HCT116 (cell line): ENCODE measurements around the gene PBX1. TPM values are rescaled to one million over a fixed set of nuclear protein-coding genes. Genes with fewer than 3 reads are reported as not detected.

Experiments used
- ATAC-seq: fragments of 200-7000 bp; cut with Tn5 transposase; 2 replicates; pipeline ENCODE4 v1.9.1; 2020; ENCODE audit warnings: mild to moderate bottlenecking, moderate library complexity
- BruUV-seq: library from RNA; stranded (reverse); fragments of 400-500 nt; replicated peaks from 2 replicates; lab custom pipeline; 2021; lab: Mats Ljungman, UMichigan
- CTCF ChIA-PET: fragments of 300-600 bp; sonication (Branson Sonifier 250); formaldehyde crosslinking; loops from one replicate; lab custom pipeline; 2021; ENCODE audit warnings: antibody characterized with exemption; lab: Charles Lee
- POLR2A ChIA-PET: fragments of 300-600, 350-600 bp; sonication (Branson Sonifier 250); formaldehyde crosslinking; loops from one replicate; lab custom pipeline; 2021; ENCODE audit warnings: antibody characterized with exemption; lab: Charles Lee
- RAD21 ChIA-PET, 2 experiments: fragments of 300-600 bp; sonication (Branson Sonifier 250); formaldehyde crosslinking; loops; one replicate each; lab custom pipeline; 2023; ENCODE audit warnings: low total read pairs in 2 of 2; ENCODE audit not compliant: uncharacterized antibody in 2 of 2, unreplicated experiment in 2 of 2, low non-redundant PET in 1 of 2; lab: Charles Lee
- DNase-seq: peaks from one replicate; pipeline ENCODE4 v3.0.0-alpha.2; 2010; ENCODE audit warnings: low read depth, low spot score
- H2AFZ ChIP-seq: fragments of 200-600 bp; shearing (Covaris generic), sonication (generic); 2 replicates; pipeline ENCODE4 v1.6.1; 2017; ENCODE audit warnings: low read depth, mixed run types, mixed read lengths, antibody characterized with exemption, low read length; ENCODE audit not compliant: poor library complexity, severe bottlenecking
- H3K27ac ChIP-seq: 2 replicates; pipeline ENCODE4 v1.5.1; 2012; ENCODE audit warnings: low read depth, low read length
- H3K27me3 ChIP-seq: fragments of 200-600 bp; sonication (generic); 2 replicates; pipeline ENCODE4 v1.6.1; 2016; ENCODE audit warnings: mixed run types, low read length, mixed read lengths; ENCODE audit not compliant: insufficient read depth
- H3K36me3 ChIP-seq, 2 experiments: fragments of 200-500 bp in 1 of 2; fragments of 200-600 bp in 1 of 2; sonication (Bioruptor generic) in 1 of 2; sonication (generic) in 1 of 2; 2 replicates each; pipeline versions ENCODE4 v1.5.1 to v1.6.1; 2014 to 2016; ENCODE audit warnings: low read length in 2 of 2, inconsistent platforms in 1 of 2, mixed read lengths in 1 of 2, mixed run types in 1 of 2; ENCODE audit not compliant: insufficient read depth in 2 of 2, control insufficient read depth in 1 of 2
- H3K4me1 ChIP-seq, 2 experiments: fragments of 200-600 bp in 1 of 2; sonication (generic) in 1 of 2; 2 replicates each; pipeline versions ENCODE4 v1.5.1 to v1.6.1; 2012 to 2017; ENCODE audit warnings: low read length in 2 of 2, inconsistent platforms in 1 of 2, mild to moderate bottlenecking in 1 of 2, mixed read lengths in 1 of 2, mixed run types in 1 of 2, moderate library complexity in 1 of 2; ENCODE audit not compliant: insufficient read depth in 2 of 2, control insufficient read depth in 1 of 2
- H3K4me2 ChIP-seq: fragments of 200-600 bp; sonication (generic); 2 replicates; pipeline ENCODE4 v1.6.1; 2017; ENCODE audit warnings: mixed run types, low read length, mixed read lengths
- H3K4me3 ChIP-seq, 2 experiments: fragments of 200-600 bp in 1 of 2; sonication (generic) in 1 of 2; replicated peaks in 1 of 2; 2 replicates each; pipeline ENCODE4 v1.5.1; 2011 to 2016; ENCODE audit warnings: low read length in 2 of 2, control low read depth in 1 of 2, low read depth in 1 of 2, mild to moderate bottlenecking in 1 of 2, mixed read lengths in 1 of 2, mixed run types in 1 of 2
- H3K79me2 ChIP-seq: fragments of 200-600 bp; sonication (generic); 2 replicates; pipeline ENCODE4 v1.6.1; 2017; ENCODE audit warnings: mild to moderate bottlenecking, mixed run types, low read length, moderate library complexity, mixed read lengths; ENCODE audit not compliant: insufficient read depth
- H3K9ac ChIP-seq: fragments of 200-600 bp; sonication (generic); 2 replicates; pipeline ENCODE4 v1.6.1; 2016; ENCODE audit warnings: low read length, mixed read lengths
- H3K9me2 ChIP-seq: fragments of 200-600 bp; sonication (generic), shearing (Covaris generic); 2 replicates; pipeline ENCODE4 v1.6.1; 2017; ENCODE audit warnings: mixed run types, mild to moderate bottlenecking, moderate library complexity; ENCODE audit not compliant: insufficient read depth
- H3K9me3 ChIP-seq, 2 experiments: fragments of 200-500 bp in 1 of 2; fragments of 200-600 bp in 1 of 2; sonication (Bioruptor generic) in 1 of 2; sonication (generic) in 1 of 2; 2 replicates each; pipeline ENCODE4 v1.6.1; 2014 to 2017; ENCODE audit warnings: low read length in 2 of 2, mixed read lengths in 2 of 2, inconsistent platforms in 1 of 2, low read depth in 1 of 2, mild to moderate bottlenecking in 1 of 2, mixed run types in 1 of 2, moderate library complexity in 1 of 2; ENCODE audit not compliant: control insufficient read depth in 1 of 2, insufficient read depth in 1 of 2
- H4K20me1 ChIP-seq: fragments of 200-600 bp; sonication (generic), shearing (Covaris generic); 2 replicates; pipeline ENCODE4 v1.6.1; 2017; ENCODE audit warnings: mixed run types, mild to moderate bottlenecking, moderate library complexity; ENCODE audit not compliant: insufficient read depth
- CTCF ChIP-seq, 3 experiments: fragments of 200-600 bp in 1 of 3; sonication (generic) in 1 of 3; IDR thresholded peaks in 2 of 3; conservative IDR thresholded peaks in 1 of 3; 2 replicates each; pipeline ENCODE4 v1.5.1; 2012 to 2017; ENCODE audit warnings: low read depth in 2 of 3, low read length in 2 of 3, antibody characterized with exemption in 1 of 3, borderline replicate concordance in 1 of 3, control low read depth in 1 of 3, mild to moderate bottlenecking in 1 of 3, mixed read lengths in 1 of 3, mixed run types in 1 of 3, moderate library complexity in 1 of 3; ENCODE audit not compliant: insufficient read depth in 1 of 3
- FOSL1 ChIP-seq: IDR thresholded peaks from 2 replicates; pipeline ENCODE4 v1.6.1; 2012; ENCODE audit warnings: low read depth
- SP1 ChIP-seq: IDR thresholded peaks from 2 replicates; pipeline ENCODE4 v1.6.1; 2012; ENCODE audit warnings: low read depth
- intact Hi-C: fragments of 100-400 bp; cut with micrococcal nuclease; formaldehyde crosslinking; loops from 2 replicates; pipeline ENCODE4 v1.10.0; 2022
- total RNA-seq: library from RNA; stranded (reverse); gene quantifications from one replicate; pipeline ENCODE4 v1.2.1, GENCODE V29; 2021; ENCODE audit not compliant: unreplicated experiment

PBX1 gene
- total RNA-seq, 1 experiment from 2014 or later, result 29.6 TPM

- Histone ChIP-seq H3K36me3 (no peaks in the 10 kb centered on the region), H2AFZ (no peak overlapping the region), H3K4me3 (no peak overlapping the region), H3K9me2 (no peaks in the 10 kb centered on the region), H3K9me3 (no peaks in the 10 kb centered on the region), H3K4me2 (no peak overlapping the region), H3K27me3 (no peaks in the 10 kb centered on the region), H3K79me2 (no peaks in the 10 kb centered on the region), H3K9ac (no peak overlapping the region), H4K20me1 (no peaks in the 10 kb centered on the region), H3K4me1 (peaks cover 28 to 32% of the 10 kb centered on the region in 2 experiments), H3K27ac (peak overlapping the region; percentile 32; the same call in 1 of the 2 replicates)
- ChIA-PET RAD21 (no interaction called here), CTCF (no interaction called here), POLR2A (no interaction called here)
- no peak for DNase-seq
- TF ChIP-seq SP1 (no peak), CTCF (IDR thresholded peaks at IDR 0.05 in 2 of 3, conservative IDR thresholded peaks at IDR 0.05 in 1 of 3; ENCODE audit: borderline replicate concordance in 1 of 3, insufficient read depth in 1 of 3, low read depth in 2 of 3, low read length in 2 of 3) (no peak), FOSL1 (no peak)
- intact Hi-C loops, result loop anchor here (5.0 kb wide), 4 partner anchors 344 to 1374 kb away; no protein-coding TSS in a partner anchor
- BruUV-seq, result no TSS peak
- ATAC-seq, result no peak
These were observed 227.0 kb downstream of the PBX1 start for GRCh38 chr1:164785841-164786534.
